ENCODE results near the gene SP140L.

DNA sequence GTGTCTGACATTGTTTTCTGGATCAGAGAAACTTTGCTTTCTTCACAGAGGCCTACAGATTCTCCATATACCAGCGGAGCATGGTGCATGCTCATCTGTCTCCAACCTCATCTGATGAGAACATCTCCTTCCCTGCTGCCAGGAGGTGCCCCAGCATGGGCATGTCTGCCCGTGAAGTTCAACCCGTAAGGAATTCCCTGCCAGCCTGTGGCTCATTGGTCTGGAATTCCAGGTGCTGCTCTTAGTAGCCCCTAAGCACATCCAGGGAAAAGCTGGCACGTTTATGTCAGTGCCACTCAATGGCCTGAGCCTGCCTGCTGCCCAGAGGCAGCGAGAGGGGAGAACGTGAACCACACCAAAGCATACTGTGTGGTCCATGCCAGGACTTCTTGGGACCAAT, 87.3 kb downstream of the SP140L start:
- TF ChIP-seq EP300 (IDR thresholded peaks at IDR 0.05; ENCODE audit: borderline replicate concordance in 1 of 2, low read depth in 1 of 2, low read length in 1 of 2), result no peak
- no peak for TF ChIP-seq RAD21 (IDR thresholded peaks at IDR 0.05; ENCODE audit: low read length)
- TF ChIP-seq CTCF (IDR thresholded peaks at IDR 0.05), result no peak
- TF ChIP-seq SIN3A (IDR thresholded peaks at IDR 0.05; ENCODE audit: borderline replicate concordance, low read depth, low read length), result no peak
- TF ChIP-seq, protein P1, sequence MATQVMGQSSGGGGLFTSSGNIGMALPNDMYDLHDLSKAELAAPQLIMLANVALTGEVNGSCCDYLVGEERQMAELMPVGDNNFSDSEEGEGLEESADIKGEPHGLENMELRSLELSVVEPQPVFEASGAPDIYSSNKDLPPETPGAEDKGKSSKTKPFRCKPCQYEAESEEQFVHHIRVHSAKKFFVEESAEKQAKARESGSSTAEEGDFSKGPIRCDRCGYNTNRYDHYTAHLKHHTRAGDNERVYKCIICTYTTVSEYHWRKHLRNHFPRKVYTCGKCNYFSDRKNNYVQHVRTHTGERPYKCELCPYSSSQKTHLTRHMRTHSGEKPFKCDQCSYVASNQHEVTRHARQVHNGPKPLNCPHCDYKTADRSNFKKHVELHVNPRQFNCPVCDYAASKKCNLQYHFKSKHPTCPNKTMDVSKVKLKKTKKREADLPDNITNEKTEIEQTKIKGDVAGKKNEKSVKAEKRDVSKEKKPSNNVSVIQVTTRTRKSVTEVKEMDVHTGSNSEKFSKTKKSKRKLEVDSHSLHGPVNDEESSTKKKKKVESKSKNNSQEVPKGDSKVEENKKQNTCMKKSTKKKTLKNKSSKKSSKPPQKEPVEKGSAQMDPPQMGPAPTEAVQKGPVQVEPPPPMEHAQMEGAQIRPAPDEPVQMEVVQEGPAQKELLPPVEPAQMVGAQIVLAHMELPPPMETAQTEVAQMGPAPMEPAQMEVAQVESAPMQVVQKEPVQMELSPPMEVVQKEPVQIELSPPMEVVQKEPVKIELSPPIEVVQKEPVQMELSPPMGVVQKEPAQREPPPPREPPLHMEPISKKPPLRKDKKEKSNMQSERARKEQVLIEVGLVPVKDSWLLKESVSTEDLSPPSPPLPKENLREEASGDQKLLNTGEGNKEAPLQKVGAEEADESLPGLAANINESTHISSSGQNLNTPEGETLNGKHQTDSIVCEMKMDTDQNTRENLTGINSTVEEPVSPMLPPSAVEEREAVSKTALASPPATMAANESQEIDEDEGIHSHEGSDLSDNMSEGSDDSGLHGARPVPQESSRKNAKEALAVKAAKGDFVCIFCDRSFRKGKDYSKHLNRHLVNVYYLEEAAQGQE (IDR thresholded peaks at IDR 0.05; ENCODE audit: low read depth, low read length), result no peak
- no peak for TF ChIP-seq ZBTB33 (IDR thresholded peaks at IDR 0.05; ENCODE audit: borderline replicate concordance, low read depth)
- TF ChIP-seq FOXJ3 (CRISPR knock-in tag; IDR thresholded peaks at IDR 0.05), result no peak
- no peak for TF ChIP-seq MAX (IDR thresholded peaks at IDR 0.05; ENCODE audit: low read depth)
- no peak for TF ChIP-seq TAF1 (IDR thresholded peaks at IDR 0.05; ENCODE audit: borderline replicate concordance, low read depth, low read length)

Measured in SK-N-SH (cell line).